Hematopoietic multipotent progenitor cell treated with erythropoietin and hydrocortisone succinate and interleukin-3 and kit ligand, for 17 days (in vitro differentiated cells): ENCODE data around the gene C1orf74.

Source experiments
- DNase-seq: peaks from one replicate; pipeline ENCODE4 v3.0.0-alpha.2; 2015; ENCODE audit warnings: low spot score

The C1orf74 gene

DNA sequence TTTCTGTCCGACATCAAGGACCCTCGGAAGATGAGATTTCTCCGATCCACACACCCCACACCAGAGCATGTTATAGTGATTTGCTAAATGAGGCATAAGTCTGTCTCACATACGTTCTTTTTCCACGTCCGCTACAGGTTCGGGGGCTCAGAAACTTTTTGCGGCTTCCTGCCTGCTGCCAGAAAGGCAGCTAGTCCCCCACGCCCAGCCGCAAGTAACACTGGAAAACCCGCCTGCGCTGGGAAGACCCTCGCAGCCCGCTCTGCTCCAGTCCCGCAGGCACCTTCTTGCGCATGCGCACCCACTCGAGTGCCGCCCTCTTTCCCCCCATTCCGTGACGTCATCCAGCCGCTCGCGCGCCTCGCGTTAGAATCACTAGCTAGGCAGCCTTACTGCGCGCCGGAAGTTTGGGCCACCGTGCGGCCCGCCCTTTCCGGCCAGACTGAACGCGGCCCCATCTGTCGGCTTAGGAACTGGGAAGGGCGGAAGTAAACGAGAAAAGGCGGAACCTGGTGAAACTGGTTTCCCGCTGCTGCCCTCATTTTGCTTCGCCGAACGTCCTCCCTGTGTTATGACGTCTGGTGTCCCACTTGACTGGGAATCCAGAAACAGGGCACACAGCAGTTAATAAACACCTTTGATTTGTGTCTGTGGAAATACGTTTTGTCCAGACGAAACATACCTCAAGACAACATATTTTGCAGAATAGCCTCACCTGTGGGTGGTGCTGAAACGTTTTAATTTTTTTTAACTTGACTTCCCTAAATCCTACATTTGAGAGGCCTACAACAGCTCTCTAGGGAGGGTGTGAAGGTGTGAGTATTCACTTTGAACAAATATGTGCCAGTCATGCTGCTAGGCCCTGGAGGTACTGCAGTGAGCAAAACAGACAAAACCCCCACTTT lies at the start of gene C1orf74:
Gene C1orf74, minus strand, starts transcription at position 295 of the 905 bp plus-strand sequence. CDS start 925 bp downstream, outside the sequence.
- DNase-seq: peak; percentile 98

DNA sequence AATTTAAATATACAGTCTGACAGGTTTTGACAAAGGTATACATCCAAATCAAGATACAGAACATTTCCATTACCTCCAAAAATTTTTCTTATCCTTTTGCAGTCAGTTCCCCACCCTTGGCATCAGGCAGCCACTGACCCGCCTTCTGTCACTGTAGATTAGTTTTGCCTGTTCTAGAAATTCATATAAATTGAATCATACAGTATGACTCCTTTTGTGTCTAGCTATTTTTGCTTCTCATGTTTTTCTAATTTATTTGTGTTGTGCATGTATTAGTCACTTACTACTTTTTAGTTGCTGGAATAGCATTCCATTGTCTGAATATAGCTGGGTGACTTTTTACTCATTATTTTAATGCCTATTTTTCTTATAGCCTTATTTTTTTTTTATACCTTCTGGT lies 47.3 kb upstream of the C1orf74 start:
- no peak for DNase-seq

DNA sequence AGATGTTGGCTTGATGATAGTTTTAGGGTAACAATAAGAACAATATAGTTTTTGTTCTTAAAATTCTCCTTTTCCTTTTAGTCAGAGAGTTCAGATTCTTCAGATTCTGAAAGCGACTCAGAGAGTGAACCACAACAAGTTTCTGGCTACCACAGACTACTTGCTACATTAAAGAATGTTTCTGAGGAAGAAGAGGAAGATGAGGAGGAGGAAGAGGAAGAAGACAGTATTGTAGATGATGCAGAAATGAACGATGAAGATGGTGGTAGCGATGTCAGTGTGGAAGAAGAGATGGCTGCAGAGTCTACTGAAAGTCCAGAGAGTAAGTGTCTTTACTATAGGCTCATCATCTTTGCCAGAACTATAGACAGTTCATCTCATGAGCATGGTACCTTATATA lies 46.4 kb upstream of the C1orf74 start:
- DNase-seq: no peak

DNA sequence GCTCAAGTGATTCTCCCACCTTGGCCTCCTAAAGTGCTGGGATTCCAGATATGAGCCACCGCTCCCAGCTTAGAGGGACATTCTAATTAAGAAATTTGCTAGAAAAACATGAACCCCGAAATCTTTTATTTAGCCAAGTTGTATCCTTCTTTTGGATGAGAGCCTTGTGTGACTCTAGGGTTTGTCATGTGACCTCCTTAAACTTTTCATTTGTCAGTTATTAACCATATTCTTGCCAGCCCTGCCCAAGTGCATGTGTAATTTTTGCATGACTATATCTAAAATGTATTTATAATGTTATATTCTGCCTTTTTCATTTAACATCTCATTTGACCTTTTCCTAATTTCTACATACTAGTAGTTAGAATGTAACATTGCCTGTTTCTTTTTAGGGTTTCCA lies 45.4 kb upstream of the C1orf74 start:
- no peak for DNase-seq

DNA sequence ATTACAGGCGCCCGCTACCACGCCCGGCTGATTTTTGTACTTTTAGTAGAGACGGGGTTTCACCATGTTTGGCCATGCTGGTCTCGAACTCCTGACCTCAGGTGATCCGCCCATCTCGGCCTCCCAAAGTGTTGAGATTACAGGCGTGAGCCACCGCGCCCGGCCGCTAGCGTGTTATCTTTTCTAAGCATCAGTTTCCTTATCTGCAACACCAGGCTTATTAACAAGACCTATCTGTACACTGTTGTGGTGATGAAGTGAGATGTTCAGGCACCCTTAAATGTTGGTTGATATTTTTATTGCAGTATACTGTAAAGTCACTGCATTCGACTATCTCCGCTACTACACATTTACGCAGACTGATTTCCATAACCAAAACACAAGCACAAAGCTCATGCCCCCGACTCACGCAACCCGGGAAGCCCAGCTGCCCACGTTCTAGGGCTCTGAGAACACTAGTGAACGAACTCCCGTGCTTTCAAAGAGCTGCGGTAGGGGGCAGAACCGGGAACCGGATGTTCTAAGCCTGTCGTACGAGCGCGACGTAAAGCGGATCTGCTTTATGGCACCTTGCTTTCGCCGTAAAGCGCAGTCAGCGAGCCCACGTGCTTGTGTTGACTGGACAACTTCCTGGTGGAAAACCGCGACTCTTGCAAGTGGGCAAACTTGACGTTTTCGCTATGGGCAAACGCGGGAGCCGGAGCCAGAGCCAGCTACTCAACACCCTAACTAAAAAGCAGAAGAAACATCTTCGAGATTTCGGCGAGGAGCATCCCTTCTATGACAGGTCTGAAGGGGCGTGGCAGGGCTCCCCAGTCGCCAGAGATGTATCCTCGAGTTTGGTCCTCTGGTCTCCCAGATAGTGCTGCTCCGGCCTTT lies 43.3 kb upstream of the C1orf74 start, which contains the start of gene UTP25:
Gene UTP25, plus strand, starts transcription at position 589 of the 879 bp plus-strand sequence. Its CDS starts 92 bp downstream, at position 681.
- peak; percentile 93 for DNase-seq

DNA sequence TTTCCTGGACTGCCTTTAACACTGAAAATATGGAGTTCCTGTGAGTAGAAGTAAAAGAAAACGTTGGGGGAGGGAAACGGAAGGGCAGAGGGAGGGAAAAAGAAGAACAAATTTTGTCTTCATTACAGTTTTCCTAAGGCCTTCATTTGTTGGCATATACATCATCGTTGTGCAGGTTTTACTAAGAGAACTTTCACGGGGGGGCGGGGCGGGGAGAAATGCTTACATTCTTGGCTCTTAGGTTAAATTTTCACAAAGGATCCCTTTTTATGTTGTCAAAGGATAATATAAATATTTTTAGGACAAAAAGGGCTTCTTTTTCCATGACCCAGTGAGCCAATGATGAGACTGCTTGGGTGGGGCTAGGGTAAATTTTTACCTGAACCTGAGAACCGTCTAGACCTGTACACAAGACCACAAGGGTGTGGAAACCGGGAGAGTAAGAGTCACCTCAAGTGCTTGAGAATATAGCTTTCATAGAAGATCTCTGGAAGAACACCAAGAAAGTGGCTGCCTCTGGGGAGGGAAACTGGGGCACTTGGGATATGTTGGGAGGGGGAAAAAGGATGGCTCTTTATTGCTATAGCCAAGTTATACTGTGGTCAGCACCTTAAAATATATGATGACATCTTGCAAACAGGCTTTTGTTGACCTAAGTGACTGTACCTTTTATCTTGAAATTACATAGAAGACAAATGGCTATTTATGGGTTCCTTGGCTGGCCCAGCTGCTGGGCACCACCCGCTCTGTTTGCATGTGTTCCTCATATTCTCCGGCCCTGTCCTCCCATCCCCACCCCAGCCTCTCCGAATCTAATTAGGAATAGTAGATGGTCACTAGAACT lies 41.5 kb upstream of the C1orf74 start:
- DNase-seq: no peak

DNA sequence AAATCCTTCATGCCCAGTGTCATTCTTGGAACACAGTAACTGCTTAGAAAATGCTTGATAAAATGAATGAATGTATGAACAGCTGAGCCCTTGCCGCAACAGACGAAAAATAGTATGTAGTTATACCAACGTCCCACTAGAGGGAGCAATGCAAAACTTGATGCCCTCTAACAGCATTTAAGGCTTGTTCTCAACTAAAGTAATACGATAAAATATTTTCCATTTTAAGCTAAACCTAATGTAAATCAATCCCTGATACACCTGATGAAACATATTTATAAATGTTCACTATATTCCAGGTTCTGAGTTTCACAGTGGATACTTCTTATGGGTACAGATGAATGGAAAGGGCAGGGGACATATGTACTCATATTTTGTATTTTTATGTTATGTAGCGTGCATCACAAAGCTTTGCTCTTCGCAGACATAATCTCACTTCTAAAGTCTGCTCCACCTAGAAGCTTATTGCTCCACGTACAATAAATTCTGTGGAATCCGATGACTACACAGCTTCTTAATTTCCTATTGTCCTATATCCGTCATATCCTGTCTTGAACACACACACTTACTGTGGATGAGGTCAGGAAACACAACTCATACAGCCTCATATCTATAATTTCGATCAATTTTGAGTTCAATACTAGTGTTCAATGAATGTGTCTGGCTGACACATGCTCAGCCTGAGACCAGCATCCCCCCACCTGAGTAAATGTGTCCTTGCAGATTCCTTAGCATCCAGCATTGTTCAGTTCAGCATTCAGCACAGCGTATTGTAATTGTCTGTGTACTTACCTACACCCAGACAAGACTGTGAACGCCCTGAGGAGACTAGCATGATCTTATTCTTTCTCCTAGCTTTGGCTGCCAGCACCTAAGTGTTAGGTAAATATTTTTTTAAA lies 39.0 kb upstream of the C1orf74 start:
- DNase-seq: peak; percentile 77

DNA sequence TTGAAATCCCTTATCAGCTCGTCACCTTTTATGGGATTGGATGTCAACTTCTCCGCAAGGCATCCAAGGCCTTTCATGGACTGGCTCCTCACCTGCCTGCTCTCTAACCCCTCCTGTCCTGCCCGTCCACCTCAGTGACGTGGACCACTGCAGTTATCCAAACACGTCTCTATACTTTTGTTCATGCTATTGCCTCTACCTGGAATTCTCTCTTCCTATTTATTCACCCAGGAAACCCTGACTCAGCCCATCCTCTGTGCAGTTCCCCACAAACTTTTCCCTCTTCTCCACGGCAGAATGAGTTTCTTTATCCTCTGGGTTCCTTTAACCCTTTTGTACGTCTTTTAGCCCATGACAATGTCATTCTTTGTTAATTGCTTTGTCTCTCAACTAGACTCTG lies 38.3 kb upstream of the C1orf74 start:
- no peak for DNase-seq

DNA sequence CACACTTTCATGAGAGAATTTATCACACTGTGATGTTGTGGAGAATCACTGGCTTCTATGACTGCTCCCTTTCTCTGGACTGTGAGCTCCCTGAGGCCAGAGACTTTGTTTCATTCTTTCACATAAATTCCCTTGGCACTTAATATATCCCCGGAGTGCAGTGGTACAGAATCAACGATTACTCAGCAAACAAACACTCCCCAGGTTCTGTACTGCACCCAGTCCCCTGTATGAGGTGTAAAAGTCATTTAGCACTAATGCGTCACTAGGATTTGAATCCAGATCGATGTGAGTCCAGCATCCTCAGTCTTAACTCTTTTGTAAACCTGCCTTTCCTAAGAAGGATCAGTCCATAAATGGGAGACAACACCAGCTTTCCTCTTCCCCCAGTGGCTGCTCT lies 36.6 kb upstream of the C1orf74 start:
- no peak for DNase-seq

DNA sequence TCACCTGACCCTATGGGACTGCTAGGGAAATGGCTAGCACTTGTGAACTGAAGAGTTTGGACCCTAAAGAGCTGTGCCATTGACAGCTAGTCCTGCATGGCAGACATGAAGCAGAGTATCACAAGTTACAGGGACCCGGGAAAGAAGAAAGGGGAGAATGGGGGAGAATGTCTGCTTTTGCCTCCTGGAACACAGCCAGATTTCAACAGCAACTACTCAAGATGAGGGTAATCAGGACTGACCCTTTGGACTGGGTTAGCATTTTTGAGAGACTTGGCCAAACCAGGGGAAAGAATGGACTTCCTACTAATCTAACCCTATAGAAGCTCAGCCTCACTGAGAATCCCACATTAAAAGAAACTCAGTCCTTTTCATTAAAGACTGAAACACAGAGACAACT lies 34.7 kb upstream of the C1orf74 start:
- DNase-seq: no peak

DNA sequence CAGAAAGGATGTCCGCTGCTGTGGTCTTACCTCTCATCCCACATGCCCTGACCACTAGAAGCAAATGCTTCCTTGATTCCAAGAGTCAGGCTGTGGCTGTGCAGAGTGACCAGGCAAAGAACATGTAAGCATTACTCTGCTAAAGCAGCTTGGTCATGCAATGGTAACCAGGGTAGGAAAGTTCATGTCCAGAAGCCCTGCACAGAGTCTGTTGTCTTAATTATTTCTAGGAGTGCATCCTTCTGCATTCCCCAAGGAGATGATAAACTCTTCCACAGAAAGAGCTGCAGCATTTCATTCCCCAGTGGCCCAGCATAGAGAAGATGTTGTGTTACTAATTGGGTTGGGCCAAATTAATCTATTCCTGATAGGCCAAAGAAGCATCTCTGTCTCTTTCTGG lies 33.3 kb upstream of the C1orf74 start:
- no peak for DNase-seq

DNA sequence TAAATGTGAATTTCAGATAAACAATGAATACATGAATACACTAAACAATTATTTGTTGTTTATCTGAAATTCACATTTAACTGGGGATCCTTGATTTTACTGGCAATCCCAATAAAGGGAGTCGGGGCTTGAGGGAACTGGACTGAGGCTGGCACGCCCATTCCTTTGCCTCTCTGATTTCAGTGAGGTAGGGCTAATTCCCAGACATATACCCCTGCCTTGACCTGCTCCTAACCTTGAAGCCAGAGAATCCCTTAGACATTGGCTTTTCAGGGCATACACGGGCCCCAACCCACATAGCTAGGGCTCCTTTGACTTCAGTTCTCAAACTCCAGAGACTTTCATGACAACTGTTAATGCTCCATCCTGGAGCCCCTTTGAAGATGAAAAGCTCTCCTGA lies 32.6 kb upstream of the C1orf74 start:
- DNase-seq: no peak

DNA sequence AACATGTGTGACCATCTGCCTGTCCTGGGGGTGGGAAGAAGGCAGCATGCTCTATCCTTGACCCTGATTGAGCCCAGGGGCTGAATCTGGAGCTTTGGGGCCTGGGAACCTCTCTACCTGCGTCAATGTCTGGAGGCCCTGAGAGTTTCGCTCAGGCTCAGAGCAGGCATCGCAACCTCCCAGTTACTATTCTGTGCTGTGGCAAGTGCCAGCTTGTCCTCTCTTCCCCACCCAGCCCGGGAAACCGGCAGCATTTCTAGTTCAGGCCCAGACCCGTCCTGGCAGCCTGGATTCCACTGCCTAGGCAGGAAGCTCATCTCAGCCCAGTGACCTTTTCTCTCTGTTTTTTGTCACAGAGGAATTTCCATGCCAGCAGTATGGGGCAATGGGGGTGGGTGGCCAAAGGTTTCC lies 31.6 kb upstream of the C1orf74 start:
- DNase-seq: no peak

DNA sequence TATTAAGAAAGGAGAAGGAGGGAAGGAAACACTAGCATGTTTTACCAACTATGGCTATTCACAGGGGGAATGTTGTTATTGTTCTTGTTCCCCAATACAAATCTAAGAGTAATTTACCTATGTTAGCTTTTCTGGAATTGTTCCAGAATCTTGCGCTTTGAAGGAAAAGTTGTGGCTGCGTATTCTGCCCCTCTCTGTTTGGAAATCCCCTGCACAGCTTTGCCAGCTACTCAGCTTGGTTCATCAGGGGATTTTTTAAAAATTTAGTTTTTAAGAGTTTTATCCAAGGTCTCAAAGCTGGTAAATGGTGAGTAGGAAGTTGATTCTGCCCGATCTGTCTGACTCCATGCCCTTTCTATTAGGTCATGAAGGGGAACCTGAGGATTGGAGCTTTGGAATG lies 31.1 kb upstream of the C1orf74 start:
- no peak for DNase-seq

DNA sequence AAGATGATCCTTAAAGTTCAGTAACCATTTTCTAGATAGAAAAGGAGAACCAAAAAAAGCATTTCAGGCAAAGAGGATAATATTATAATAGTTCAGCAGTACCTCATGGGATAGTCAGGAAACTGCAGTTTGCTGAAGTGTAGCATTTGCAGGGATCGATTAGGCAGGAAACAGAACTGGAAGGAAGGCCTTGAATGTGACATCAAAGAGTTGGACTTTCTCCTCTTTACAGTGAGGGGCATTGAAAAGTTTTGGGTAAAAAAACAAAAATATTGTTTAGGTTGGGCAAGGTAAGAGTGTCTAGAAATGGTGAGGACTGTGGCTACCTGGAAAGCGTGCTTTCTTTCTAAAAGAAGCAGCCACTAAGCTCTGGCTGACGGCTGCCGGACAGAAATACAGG lies 29.5 kb upstream of the C1orf74 start:
- no peak for DNase-seq

DNA sequence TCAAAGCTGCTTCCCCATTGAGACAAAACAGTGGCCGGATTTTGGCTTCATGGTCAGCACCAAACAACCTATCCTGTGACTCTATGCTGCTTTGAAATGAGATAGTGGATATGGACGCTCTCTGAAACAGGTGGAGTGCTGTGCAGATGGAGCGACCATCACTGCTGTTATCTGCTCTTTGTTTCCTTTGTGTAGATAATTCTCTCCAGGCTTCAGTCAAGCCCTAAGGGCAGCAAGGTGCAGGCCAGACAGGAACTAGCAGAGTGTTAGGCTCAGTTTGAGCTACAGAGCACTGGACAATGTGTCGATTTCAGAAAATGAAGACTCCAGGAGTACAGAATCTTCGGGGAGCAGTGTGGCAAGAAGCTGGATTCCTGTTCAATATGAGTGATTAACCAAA lies 26.4 kb upstream of the C1orf74 start:
- DNase-seq: no peak

DNA sequence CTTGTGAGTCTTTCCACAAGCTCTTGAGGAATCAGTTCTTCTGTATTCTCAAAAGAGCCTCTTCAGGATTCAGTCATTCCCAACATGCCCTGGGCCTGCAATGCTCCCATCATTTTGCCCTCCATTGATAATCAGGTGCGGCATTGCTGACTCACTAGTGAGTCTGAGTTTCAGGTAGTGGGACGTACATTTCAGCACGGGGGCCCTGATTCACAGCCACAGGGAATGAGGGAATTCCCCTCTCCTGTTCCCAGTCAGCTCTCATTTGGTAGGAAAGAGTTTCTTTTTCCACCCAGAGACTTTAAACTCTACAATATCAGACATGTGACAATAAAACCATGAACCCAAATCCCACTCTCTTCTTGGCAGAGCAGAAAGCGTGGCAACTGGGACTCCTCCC lies 25.3 kb upstream of the C1orf74 start:
- no peak for DNase-seq

DNA sequence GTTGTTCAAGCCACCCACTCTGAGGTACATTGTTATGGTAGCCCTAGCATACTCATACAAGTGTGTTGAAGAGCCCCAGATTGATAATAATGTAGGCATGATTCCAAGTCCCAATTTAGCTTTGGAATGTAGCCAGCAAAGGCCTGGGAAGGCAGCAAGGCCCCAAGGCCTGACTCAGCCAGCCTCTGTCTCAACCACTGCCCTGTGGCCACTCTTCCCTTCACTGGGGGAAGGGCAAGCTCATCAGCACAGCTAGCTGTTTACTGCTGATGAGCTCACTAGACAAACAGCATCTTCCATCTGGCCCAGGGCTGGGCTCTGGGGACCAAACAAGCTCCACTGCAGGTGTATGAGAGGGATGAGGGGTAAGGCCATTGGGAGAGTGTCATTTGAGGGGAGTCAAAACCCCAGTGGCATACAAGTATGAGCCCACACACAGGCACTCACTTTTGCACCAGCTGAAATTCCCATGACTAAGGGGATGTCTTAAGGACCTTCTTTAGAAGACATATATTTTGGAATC lies 23.8 kb upstream of the C1orf74 start:
- peak; percentile 75 for DNase-seq

DNA sequence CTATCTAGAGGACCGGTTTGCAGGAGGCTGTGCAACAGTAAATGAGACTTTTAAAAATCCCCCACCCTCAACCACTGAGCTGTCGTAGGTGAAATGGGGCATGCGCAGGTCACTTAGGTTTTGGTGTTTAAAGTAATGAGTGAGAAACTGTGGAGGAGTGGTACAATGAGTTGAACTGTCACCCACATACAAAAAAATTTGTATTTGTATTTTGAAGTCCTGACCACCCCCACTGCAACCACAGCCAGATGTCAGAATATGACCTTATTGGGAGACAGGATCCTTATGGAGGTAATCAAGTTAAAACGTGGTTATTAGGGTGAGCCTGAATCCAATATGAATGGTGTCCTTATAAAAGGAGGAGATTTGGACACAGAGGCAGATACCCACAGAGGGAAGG lies 23.1 kb upstream of the C1orf74 start:
- no peak for DNase-seq

DNA sequence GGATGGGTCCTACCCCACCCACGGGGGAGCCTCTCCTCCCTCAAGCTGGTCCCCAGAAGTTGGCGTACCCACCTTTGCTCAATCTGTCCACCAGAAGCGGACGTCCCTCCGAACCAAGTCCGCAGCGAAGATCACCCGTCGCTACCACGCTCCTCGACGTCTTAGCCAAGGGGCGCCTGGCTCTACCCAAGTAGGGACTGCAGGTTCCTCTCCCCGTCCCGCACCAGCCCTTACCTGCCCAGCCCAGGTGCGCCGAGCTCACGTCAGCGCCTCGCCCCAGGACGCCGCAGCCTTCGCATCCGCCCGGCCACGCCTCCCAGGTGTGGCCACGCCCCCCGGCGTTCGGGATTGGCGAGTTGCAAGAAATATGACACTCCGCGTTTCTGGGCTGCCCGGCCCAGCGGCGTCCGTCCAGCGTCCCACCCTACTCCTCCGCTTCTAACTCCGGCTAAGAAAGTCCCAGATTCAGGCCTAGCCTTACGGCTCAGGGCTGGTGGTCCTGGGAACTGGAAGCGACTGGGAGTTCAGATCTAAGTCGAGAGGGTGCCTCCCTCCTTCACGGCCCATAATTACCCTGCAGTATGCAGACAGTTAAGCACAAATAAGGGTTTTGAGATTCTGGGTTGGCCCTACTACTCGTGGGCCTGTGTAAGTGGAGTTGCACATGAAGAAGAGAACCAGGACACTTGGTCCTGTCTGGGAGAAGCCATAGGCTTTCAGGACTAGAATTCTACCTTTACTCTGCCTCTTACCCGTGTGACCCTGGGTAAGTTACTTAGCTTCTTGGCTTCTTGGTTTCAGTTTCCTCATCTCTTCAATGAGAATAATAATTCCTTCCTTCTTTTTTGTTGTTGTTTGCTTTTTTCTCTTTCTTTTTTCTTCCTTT lies 21.8 kb upstream of the C1orf74 start, which contains the start of gene IRF6:
Gene IRF6, minus strand, starts transcription at position 268 of the 886 bp plus-strand sequence. CDS start 4,729 bp downstream, outside the sequence.
- DNase-seq: peak; percentile 92
